ENCODE results near the gene CDC20B. TPM values are rescaled to one million over a fixed set of nuclear protein-coding genes. Genes with fewer than 3 reads are reported as not detected.
A peak's percentile ranks its signal among the peaks of the same experiment; 100 is the strongest.

The CDC20B gene
- total and polyA plus RNA-seq, 2 experiments from 2014 or later = not detected

DNA sequence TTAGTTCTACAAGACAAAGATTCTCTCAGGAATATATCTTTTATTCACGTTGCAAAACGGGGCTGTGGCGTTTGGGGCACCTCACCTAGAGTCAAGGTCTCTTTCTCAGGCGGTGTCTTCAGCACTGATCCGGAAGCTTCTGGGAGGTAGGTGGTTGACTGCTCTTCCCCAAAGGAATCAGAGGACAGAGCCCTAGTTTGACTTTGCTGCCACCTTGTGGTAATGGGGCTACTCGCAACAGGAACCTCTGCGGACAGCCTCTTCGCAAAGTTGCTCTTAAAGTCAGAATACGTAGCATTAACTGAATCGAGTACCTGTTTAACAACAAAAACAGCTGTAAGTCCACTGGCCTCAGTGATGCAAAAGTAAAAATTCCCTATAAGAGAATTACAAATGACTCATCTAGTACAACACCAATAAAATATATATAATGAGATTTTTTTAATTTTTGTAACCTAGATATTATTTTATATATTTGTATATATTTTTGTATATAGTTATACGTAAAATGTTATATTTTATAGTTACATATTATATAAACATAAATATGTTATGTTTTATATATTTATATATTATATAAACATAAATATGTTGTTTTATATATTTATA is 26.3 kb downstream of the CDC20B start:
- Histone ChIP-seq H3K27me3 (ENCODE audit: insufficient read depth) (no peaks in the 10 kb centered on the region), H3K27ac (ENCODE audit: low read depth) (no peak overlapping the region), H3K4me1 (ENCODE audit: insufficient read depth) (no peaks in the 10 kb centered on the region), H4K20me1 (replicated peaks; ENCODE audit: insufficient read depth) (no peaks in the 10 kb centered on the region), H3K9me2 (ENCODE audit: insufficient read depth) (no peaks in the 10 kb centered on the region), H3K36me3 (ENCODE audit: insufficient read depth) (no peaks in the 10 kb centered on the region), H3K4me2 (no peak overlapping the region), H3K4me3 (no peak overlapping the region), H3F3A (replicated peaks; ENCODE audit: low read depth) (no peaks in the 10 kb centered on the region), H3K79me2 (replicated peaks; ENCODE audit: insufficient read depth) (no peaks in the 10 kb centered on the region), H2AFZ (peak overlapping the region; percentile 43; the same call in 1 of the 2 replicates)
- no peaks in the 10 kb centered on the region for H3K9me3 Mint-ChIP-seq
- H3K36me3 Mint-ChIP-seq (ENCODE audit: low read depth) = no peaks in the 10 kb centered on the region
- TF ChIP-seq, protein P1, sequence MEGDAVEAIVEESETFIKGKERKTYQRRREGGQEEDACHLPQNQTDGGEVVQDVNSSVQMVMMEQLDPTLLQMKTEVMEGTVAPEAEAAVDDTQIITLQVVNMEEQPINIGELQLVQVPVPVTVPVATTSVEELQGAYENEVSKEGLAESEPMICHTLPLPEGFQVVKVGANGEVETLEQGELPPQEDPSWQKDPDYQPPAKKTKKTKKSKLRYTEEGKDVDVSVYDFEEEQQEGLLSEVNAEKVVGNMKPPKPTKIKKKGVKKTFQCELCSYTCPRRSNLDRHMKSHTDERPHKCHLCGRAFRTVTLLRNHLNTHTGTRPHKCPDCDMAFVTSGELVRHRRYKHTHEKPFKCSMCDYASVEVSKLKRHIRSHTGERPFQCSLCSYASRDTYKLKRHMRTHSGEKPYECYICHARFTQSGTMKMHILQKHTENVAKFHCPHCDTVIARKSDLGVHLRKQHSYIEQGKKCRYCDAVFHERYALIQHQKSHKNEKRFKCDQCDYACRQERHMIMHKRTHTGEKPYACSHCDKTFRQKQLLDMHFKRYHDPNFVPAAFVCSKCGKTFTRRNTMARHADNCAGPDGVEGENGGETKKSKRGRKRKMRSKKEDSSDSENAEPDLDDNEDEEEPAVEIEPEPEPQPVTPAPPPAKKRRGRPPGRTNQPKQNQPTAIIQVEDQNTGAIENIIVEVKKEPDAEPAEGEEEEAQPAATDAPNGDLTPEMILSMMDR (conservative IDR thresholded peaks at IDR 0.05; ENCODE audit: low read depth in 2 of 2) = peak; percentile 94 to 98
- TF ChIP-seq, protein P2, sequence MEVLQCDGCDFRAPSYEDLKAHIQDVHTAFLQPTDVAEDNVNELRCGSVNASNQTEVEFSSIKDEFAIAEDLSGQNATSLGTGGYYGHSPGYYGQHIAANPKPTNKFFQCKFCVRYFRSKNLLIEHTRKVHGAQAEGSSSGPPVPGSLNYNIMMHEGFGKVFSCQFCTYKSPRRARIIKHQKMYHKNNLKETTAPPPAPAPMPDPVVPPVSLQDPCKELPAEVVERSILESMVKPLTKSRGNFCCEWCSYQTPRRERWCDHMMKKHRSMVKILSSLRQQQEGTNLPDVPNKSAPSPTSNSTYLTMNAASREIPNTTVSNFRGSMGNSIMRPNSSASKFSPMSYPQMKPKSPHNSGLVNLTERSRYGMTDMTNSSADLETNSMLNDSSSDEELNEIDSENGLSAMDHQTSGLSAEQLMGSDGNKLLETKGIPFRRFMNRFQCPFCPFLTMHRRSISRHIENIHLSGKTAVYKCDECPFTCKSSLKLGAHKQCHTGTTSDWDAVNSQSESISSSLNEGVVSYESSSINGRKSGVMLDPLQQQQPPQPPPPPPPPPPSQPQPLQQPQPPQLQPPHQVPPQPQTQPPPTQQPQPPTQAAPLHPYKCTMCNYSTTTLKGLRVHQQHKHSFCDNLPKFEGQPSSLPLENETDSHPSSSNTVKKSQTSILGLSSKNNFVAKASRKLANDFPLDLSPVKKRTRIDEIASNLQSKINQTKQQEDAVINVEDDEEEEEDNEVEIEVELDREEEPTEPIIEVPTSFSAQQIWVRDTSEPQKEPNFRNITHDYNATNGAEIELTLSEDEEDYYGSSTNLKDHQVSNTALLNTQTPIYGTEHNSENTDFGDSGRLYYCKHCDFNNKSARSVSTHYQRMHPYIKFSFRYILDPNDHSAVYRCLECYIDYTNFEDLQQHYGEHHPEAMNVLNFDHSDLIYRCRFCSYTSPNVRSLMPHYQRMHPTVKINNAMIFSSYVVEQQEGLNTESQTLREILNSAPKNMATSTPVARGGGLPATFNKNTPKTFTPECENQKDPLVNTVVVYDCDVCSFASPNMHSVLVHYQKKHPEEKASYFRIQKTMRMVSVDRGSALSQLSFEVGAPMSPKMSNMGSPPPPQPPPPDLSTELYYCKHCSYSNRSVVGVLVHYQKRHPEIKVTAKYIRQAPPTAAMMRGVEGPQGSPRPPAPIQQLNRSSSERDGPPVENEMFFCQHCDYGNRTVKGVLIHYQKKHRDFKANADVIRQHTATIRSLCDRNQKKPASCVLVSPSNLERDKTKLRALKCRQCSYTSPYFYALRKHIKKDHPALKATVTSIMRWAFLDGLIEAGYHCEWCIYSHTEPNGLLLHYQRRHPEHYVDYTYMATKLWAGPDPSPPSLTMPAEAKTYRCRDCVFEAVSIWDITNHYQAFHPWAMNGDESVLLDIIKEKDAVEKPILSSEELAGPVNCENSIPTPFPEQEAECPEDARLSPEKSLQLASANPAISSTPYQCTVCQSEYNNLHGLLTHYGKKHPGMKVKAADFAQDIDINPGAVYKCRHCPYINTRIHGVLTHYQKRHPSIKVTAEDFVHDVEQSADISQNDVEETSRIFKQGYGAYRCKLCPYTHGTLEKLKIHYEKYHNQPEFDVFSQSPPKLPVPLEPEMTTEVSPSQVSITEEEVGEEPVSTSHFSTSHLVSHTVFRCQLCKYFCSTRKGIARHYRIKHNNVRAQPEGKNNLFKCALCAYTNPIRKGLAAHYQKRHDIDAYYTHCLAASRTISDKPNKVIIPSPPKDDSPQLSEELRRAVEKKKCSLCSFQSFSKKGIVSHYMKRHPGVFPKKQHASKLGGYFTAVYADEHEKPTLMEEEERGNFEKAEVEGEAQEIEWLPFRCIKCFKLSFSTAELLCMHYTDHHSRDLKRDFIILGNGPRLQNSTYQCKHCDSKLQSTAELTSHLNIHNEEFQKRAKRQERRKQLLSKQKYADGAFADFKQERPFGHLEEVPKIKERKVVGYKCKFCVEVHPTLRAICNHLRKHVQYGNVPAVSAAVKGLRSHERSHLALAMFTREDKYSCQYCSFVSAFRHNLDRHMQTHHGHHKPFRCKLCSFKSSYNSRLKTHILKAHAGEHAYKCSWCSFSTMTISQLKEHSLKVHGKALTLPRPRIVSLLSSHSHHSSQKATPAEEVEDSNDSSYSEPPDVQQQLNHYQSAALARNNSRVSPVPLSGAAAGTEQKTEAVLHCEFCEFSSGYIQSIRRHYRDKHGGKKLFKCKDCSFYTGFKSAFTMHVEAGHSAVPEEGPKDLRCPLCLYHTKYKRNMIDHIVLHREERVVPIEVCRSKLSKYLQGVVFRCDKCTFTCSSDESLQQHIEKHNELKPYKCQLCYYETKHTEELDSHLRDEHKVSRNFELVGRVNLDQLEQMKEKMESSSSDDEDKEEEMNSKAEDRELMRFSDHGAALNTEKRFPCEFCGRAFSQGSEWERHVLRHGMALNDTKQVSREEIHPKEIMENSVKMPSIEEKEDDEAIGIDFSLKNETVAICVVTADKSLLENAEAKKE (CRISPR knock-in tag; IDR thresholded peaks at IDR 0.05) = peak; percentile 88
- TF ChIP-seq POLR2AphosphoS5 (IDR thresholded peaks at IDR 0.05; ENCODE audit: low read depth) = no peak
- no peak for TF ChIP-seq EZH2 (IDR thresholded peaks at IDR 0.05; ENCODE audit: low read depth, unreplicated experiment)
- TF ChIP-seq, protein P3, sequence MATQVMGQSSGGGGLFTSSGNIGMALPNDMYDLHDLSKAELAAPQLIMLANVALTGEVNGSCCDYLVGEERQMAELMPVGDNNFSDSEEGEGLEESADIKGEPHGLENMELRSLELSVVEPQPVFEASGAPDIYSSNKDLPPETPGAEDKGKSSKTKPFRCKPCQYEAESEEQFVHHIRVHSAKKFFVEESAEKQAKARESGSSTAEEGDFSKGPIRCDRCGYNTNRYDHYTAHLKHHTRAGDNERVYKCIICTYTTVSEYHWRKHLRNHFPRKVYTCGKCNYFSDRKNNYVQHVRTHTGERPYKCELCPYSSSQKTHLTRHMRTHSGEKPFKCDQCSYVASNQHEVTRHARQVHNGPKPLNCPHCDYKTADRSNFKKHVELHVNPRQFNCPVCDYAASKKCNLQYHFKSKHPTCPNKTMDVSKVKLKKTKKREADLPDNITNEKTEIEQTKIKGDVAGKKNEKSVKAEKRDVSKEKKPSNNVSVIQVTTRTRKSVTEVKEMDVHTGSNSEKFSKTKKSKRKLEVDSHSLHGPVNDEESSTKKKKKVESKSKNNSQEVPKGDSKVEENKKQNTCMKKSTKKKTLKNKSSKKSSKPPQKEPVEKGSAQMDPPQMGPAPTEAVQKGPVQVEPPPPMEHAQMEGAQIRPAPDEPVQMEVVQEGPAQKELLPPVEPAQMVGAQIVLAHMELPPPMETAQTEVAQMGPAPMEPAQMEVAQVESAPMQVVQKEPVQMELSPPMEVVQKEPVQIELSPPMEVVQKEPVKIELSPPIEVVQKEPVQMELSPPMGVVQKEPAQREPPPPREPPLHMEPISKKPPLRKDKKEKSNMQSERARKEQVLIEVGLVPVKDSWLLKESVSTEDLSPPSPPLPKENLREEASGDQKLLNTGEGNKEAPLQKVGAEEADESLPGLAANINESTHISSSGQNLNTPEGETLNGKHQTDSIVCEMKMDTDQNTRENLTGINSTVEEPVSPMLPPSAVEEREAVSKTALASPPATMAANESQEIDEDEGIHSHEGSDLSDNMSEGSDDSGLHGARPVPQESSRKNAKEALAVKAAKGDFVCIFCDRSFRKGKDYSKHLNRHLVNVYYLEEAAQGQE (IDR thresholded peaks at IDR 0.05; ENCODE audit: unreplicated experiment) = no peak
- TF ChIP-seq CREB1 (CRISPR knock-in tag; IDR thresholded peaks at IDR 0.05; ENCODE audit: low read depth) = no peak
- no peak for TF ChIP-seq STAT1 (IDR thresholded peaks at IDR 0.05; ENCODE audit: unreplicated experiment)
- TF ChIP-seq, protein P4, sequence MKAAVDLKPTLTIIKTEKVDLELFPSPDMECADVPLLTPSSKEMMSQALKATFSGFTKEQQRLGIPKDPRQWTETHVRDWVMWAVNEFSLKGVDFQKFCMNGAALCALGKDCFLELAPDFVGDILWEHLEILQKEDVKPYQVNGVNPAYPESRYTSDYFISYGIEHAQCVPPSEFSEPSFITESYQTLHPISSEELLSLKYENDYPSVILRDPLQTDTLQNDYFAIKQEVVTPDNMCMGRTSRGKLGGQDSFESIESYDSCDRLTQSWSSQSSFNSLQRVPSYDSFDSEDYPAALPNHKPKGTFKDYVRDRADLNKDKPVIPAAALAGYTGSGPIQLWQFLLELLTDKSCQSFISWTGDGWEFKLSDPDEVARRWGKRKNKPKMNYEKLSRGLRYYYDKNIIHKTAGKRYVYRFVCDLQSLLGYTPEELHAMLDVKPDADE (IDR thresholded peaks at IDR 0.05) = no peak
- no peak for TF ChIP-seq EZH2phosphoT487 (IDR thresholded peaks at IDR 0.05; ENCODE audit: unreplicated experiment)
- no peak for TF ChIP-seq NANOG (IDR thresholded peaks at IDR 0.05; ENCODE audit: borderline replicate concordance)
- no peak for TF ChIP-seq ZNF114 (CRISPR knock-in tag; IDR thresholded peaks at IDR 0.05)
- no peak for TF ChIP-seq ZNF331 (CRISPR knock-in tag; IDR thresholded peaks at IDR 0.05; ENCODE audit: low read depth)
- no peak for TF ChIP-seq JUNB (IDR thresholded peaks at IDR 0.05; ENCODE audit: unreplicated experiment)
- ATAC-seq (peak; percentile 99), DNase-seq (ENCODE audit: low spot score) (peak; percentile 95)
- no peak overlapping the region for H3K4me3 Mint-ChIP-seq
- no peak overlapping the region for H3K27ac Mint-ChIP-seq
- H3K4me1 Mint-ChIP-seq = peaks cover 4% of the 10 kb centered on the region; the same call in 2 of the 3 replicates
- H3K27me3 Mint-ChIP-seq (ENCODE audit: insufficient read depth, low read depth, poor library complexity) = peaks cover 6% of the 10 kb centered on the region
